SK-N-SH (cell line): ENCODE results near the gene PEF1. TPM values are rescaled to one million over a fixed set of nuclear protein-coding genes. Genes with fewer than 3 reads are reported as not detected.

Experiments
- CTCF ChIA-PET: fragments of 300-600, 350-600 bp; formaldehyde crosslinking; extraction: SDS; loops from one replicate; lab custom pipeline; 2021; lab: Yijun Ruan, JAX
- POLR2A ChIA-PET: fragments of 350-600 bp; sonication (Branson Sonifier 250); formaldehyde crosslinking; extraction: SDS; loops from one replicate; lab custom pipeline; 2020; ENCODE audit warnings: antibody characterized with exemption, inconsistent platforms; lab: Yijun Ruan, JAX
- DNase-seq: peaks from one replicate; pipeline ENCODE4 v3.0.0; 2012
- H2AFZ ChIP-seq: fragments of 200-600 bp; sonication (generic); 2 replicates; pipeline ENCODE4 v1.8.1; 2016; ENCODE audit warnings: antibody characterized with exemption, mild to moderate bottlenecking, low read depth
- H3F3A ChIP-seq: fragments of 200-600 bp; sonication (generic); replicated peaks from 2 replicates; pipeline ENCODE3; 2016; ENCODE audit warnings: antibody characterized with exemption, mild to moderate bottlenecking; ENCODE audit not compliant: insufficient read depth
- H3K27ac ChIP-seq, 2 experiments: fragments of 200-500 bp in 1 of 2; fragments of 200-600 bp in 1 of 2; sonication (Bioruptor generic) in 1 of 2; sonication (generic), shearing (Covaris generic) in 1 of 2; 2 replicates each; pipeline versions ENCODE4 v1.5.1 to v1.6.1; 2014 to 2016; ENCODE audit warnings: low read depth in 2 of 2, inconsistent platforms in 1 of 2, low read length in 1 of 2, mild to moderate bottlenecking in 1 of 2, mixed read lengths in 1 of 2
- H3K27me3 ChIP-seq: fragments of 200-600 bp; sonication (generic), shearing (Covaris generic); 2 replicates; pipeline ENCODE4 v1.6.1; 2016; ENCODE audit warnings: mixed run types; ENCODE audit not compliant: insufficient read depth
- H3K36me3 ChIP-seq, 2 experiments: fragments of 200-500 bp in 1 of 2; fragments of 200-600 bp in 1 of 2; sonication (Bioruptor generic) in 1 of 2; sonication (generic) in 1 of 2; replicated peaks in 1 of 2; 2 replicates each; pipeline versions ENCODE3 to v1.5.1; 2014 to 2016; ENCODE audit warnings: low read length in 1 of 2, mild to moderate bottlenecking in 1 of 2; ENCODE audit not compliant: insufficient read depth in 2 of 2, control insufficient read depth in 1 of 2
- H3K4me1 ChIP-seq, 2 experiments: fragments of 200-500 bp in 1 of 2; fragments of 200-600 bp in 1 of 2; sonication (Bioruptor generic) in 1 of 2; sonication (generic), shearing (Covaris generic) in 1 of 2; 2 replicates each; pipeline versions ENCODE4 v1.5.1 to v1.6.1; 2014 to 2016; ENCODE audit warnings: low read depth in 1 of 2, low read length in 1 of 2, mixed run types in 1 of 2; ENCODE audit not compliant: insufficient read depth in 2 of 2, control insufficient read depth in 1 of 2
- H3K4me2 ChIP-seq: fragments of 200-600 bp; sonication (generic), shearing (Covaris generic); 2 replicates; pipeline ENCODE4 v1.6.1; 2017; ENCODE audit warnings: mixed run types
- H3K4me3 ChIP-seq, 2 experiments: fragments of 200-500 bp in 1 of 2; fragments of 200-600 bp in 1 of 2; sonication (Bioruptor generic) in 1 of 2; sonication (generic), shearing (Covaris generic) in 1 of 2; 2 replicates each; pipeline versions ENCODE4 v1.5.1 to v1.8.1; 2014 to 2016; ENCODE audit warnings: low read depth in 2 of 2, inconsistent platforms in 1 of 2, low read length in 1 of 2, mild to moderate bottlenecking in 1 of 2, mixed read lengths in 1 of 2, moderate library complexity in 1 of 2
- H3K79me2 ChIP-seq: fragments of 200-600 bp; sonication (generic); 2 replicates; pipeline ENCODE4 v1.8.1; 2017; ENCODE audit warnings: mild to moderate bottlenecking; ENCODE audit not compliant: insufficient read depth
- H3K9ac ChIP-seq: fragments of 200-600 bp; sonication (generic); 2 replicates; pipeline ENCODE4 v1.6.1; 2017; ENCODE audit warnings: mixed run types
- H3K9me2 ChIP-seq: fragments of 200-600 bp; sonication (generic); 2 replicates; pipeline ENCODE4 v1.6.1; 2017; ENCODE audit warnings: mixed run types
- H3K9me3 ChIP-seq: fragments of 200-600 bp; sonication (generic); 2 replicates; pipeline ENCODE4 v1.6.1; 2017; ENCODE audit warnings: mixed run types, mild to moderate bottlenecking, moderate library complexity
- H4K20me1 ChIP-seq: fragments of 200-600 bp; sonication (generic); 2 replicates; pipeline ENCODE4 v1.6.1; 2017; ENCODE audit warnings: mild to moderate bottlenecking, mixed run types; ENCODE audit not compliant: insufficient read depth
- CHD2 ChIP-seq: fragments of 150-350 bp; IDR thresholded peaks from 2 replicates; pipeline ENCODE4 v1.6.1; 2018; ENCODE audit warnings: low read length; ENCODE audit not compliant: partially characterized antibody
- ELF1 ChIP-seq: IDR thresholded peaks from 2 replicates; pipeline ENCODE4 v1.4.0; 2012
- EP300 ChIP-seq, 2 experiments: IDR thresholded peaks; 2 replicates each; pipeline versions ENCODE4 v1.4.0 to v1.6.1; 2012; ENCODE audit warnings: borderline replicate concordance in 1 of 2, low read depth in 1 of 2, low read length in 1 of 2
- FOSL2 ChIP-seq: IDR thresholded peaks from 2 replicates; pipeline ENCODE4 v1.4.0; 2012; ENCODE audit warnings: low read depth, mild to moderate bottlenecking, moderate library complexity, borderline replicate concordance
- FOXM1 ChIP-seq: IDR thresholded peaks from 2 replicates; pipeline ENCODE4 v1.4.0; 2012; ENCODE audit warnings: low read depth, mild to moderate bottlenecking
- GABPA ChIP-seq: IDR thresholded peaks from 2 replicates; pipeline ENCODE4 v1.4.0; 2012; ENCODE audit warnings: low read depth, mild to moderate bottlenecking
- GATA2 ChIP-seq: sonication (generic); formaldehyde crosslinking; IDR thresholded peaks from 2 replicates; pipeline ENCODE4 v1.5.0; 2020; ENCODE audit warnings: mild to moderate bottlenecking, missing genetic modification reagents
- JUND ChIP-seq: IDR thresholded peaks from 2 replicates; pipeline ENCODE4 v1.4.0; 2012
- MXI1 ChIP-seq: IDR thresholded peaks from 2 replicates; pipeline ENCODE4 v1.6.1; 2012; ENCODE audit warnings: mild to moderate bottlenecking, low read depth, low read length, improper control_type of control experiment
- NFIC ChIP-seq: IDR thresholded peaks from 2 replicates; pipeline ENCODE4 v1.4.0; 2012; ENCODE audit warnings: borderline replicate concordance
- NRF1 ChIP-seq: IDR thresholded peaks from 2 replicates; pipeline ENCODE4 v1.6.1; 2012; ENCODE audit warnings: low read depth, mild to moderate bottlenecking, low read length
- RAD21 ChIP-seq: IDR thresholded peaks from 2 replicates; pipeline ENCODE4 v1.6.1; 2012; ENCODE audit warnings: mild to moderate bottlenecking, low read length
- RCOR1 ChIP-seq: fragments of 150-350 bp; IDR thresholded peaks from 2 replicates; pipeline ENCODE4 v1.6.1; 2017; ENCODE audit warnings: antibody characterized with exemption, low read length
- SIN3A ChIP-seq: IDR thresholded peaks from 2 replicates; pipeline ENCODE4 v1.6.1; 2012; ENCODE audit warnings: low read depth, mild to moderate bottlenecking, low read length, moderate library complexity, borderline replicate concordance
- TAF1 ChIP-seq: IDR thresholded peaks from 2 replicates; pipeline ENCODE4 v1.6.1; 2012; ENCODE audit warnings: low read depth, mild to moderate bottlenecking, low read length, moderate library complexity, borderline replicate concordance
- TEAD4 ChIP-seq: IDR thresholded peaks from 2 replicates; pipeline ENCODE4 v1.4.0; 2012; ENCODE audit warnings: mild to moderate bottlenecking, borderline replicate concordance; ENCODE audit not compliant: insufficient read depth
- ZBTB33 ChIP-seq: IDR thresholded peaks from 2 replicates; pipeline ENCODE4 v1.4.0; 2012; ENCODE audit warnings: low read depth, borderline replicate concordance
- WGBS: methylation state at CpG from one replicate; pipeline ENCODE4 v1.1.6; 2017; ENCODE audit warnings: low lambda C conversion rate; 5-methylcytosine and 5-hydroxymethylcytosine counted together
- polyA plus RNA-seq, 3 experiments: library from polyadenylated mRNA; depleted of rRNA; stranded (reverse); fragments of >200 nt; gene quantifications; 2 replicates each; pipeline ENCODE4 v1.2.3, GENCODE V29; 2012
- TF ChIP-seq, protein P1 (sequence below): fragments of 150-350 bp; IDR thresholded peaks from 2 replicates; pipeline ENCODE4 v1.6.1; 2016; ENCODE audit warnings: mild to moderate bottlenecking, low read depth, low read length
- TF ChIP-seq, protein P2 (sequence below): IDR thresholded peaks from 2 replicates; pipeline ENCODE4 v1.4.0; 2012; ENCODE audit warnings: low read depth

PEF1 gene
- polyA plus RNA-seq, 1 of the 3 experiments (the other 2 are of a cell fraction): 51.9 TPM

DNA sequence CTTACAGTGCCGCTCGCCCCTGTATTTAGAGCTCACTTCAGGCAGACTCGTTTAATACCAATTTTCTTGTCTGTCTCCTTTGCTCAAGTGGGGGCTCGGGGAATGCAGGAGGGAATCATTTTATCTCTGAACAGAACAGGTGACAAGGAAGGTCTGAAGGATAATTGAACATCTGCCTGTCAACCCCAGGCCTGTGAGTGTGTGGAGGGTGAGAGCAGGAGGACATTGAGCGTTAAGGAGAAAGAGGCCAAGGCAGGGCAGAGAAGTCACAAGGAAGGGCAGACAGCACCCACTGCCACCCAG lies 9.7 kb upstream of the PEF1 start:
- H2AFZ ChIP-seq: no peak overlapping the region
- H3K36me3 ChIP-seq: peaks cover 0 to 3% of the 10 kb centered on the region in 2 experiments
- no peaks in the 10 kb centered on the region for H3K79me2 ChIP-seq
- H3K9me3 ChIP-seq: no peaks in the 10 kb centered on the region
- no peak for DNase-seq
- no peaks in the 10 kb centered on the region for H4K20me1 ChIP-seq
- ChIA-PET CTCF (interaction anchor here (1.0 to 1.7 kb wide), 3 partner anchors 8 to 10 kb away, joined by 3 to 5 read pairs (median 3); no protein-coding TSS in a partner anchor), POLR2A (interaction anchor here (0.6 kb wide), 1 partner anchor 281 kb away, joined by 3 read pairs; no protein-coding TSS in a partner anchor)
- H3K9me2 ChIP-seq: no peaks in the 10 kb centered on the region
- 91% methylated on average over 5 of the region's 5 CpGs for WGBS
- TF ChIP-seq NRF1 (no peak), TAF1 (no peak), CHD2 (no peak), GABPA (no peak), RAD21 (no peak), NFIC (no peak), GATA2 (CRISPR knock-in tag) (no peak), JUND (no peak), RCOR1 (no peak), ELF1 (no peak), TEAD4 (no peak), MXI1 (no peak), ZBTB33 (no peak), EP300 (IDR thresholded peaks at IDR 0.05; ENCODE audit: borderline replicate concordance in 1 of 2, low read depth in 1 of 2, low read length in 1 of 2) (no peak)
- TF ChIP-seq, protein P1, sequence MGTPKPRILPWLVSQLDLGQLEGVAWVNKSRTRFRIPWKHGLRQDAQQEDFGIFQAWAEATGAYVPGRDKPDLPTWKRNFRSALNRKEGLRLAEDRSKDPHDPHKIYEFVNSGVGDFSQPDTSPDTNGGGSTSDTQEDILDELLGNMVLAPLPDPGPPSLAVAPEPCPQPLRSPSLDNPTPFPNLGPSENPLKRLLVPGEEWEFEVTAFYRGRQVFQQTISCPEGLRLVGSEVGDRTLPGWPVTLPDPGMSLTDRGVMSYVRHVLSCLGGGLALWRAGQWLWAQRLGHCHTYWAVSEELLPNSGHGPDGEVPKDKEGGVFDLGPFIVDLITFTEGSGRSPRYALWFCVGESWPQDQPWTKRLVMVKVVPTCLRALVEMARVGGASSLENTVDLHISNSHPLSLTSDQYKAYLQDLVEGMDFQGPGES: no peak
- H3K27ac ChIP-seq: no peak overlapping the region
- no peak overlapping the region for H3K4me2 ChIP-seq
- no peak overlapping the region for H3K9ac ChIP-seq
- H3K4me1 ChIP-seq: peaks cover 0 to 10% of the 10 kb centered on the region in 2 experiments; a peak in 2 of 4 replicates
- H3K4me3 ChIP-seq: no peak overlapping the region
- H3F3A ChIP-seq: no peaks in the 10 kb centered on the region
- H3K27me3 ChIP-seq: no peaks in the 10 kb centered on the region

- Histone ChIP-seq H3F3A (no peaks in the 10 kb centered on the region), H3K27me3 (no peaks in the 10 kb centered on the region), H3K36me3 (peaks cover 0 to 3% of the 10 kb centered on the region in 2 experiments), H3K4me2 (no peak overlapping the region), H4K20me1 (no peaks in the 10 kb centered on the region), H3K27ac (no peak overlapping the region), H3K79me2 (no peaks in the 10 kb centered on the region), H2AFZ (no peak overlapping the region), H3K9me2 (no peaks in the 10 kb centered on the region), H3K4me3 (no peak overlapping the region), H3K4me1 (peaks cover 0 to 10% of the 10 kb centered on the region in 2 experiments; a peak in 2 of 4 replicates), H3K9ac (no peak overlapping the region), H3K9me3 (no peaks in the 10 kb centered on the region)
- WGBS: 95% methylated on average over 4 of the region's 12 CpGs
- TF ChIP-seq FOXM1: no peak
- no peak for TF ChIP-seq SIN3A
- no peak for TF ChIP-seq FOSL2
- TF ChIP-seq, protein P2, sequence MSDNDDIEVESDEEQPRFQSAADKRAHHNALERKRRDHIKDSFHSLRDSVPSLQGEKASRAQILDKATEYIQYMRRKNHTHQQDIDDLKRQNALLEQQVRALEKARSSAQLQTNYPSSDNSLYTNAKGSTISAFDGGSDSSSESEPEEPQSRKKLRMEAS: no peak
- TF ChIP-seq TEAD4: no peak
- TF ChIP-seq ZBTB33: no peak
- POLR2A ChIA-PET: no interaction called here
- DNase-seq: no peak
- CTCF ChIA-PET: interaction anchor here (1.0 to 1.7 kb wide), 4 partner anchors 9 to 58 kb away, joined by 3 to 5 read pairs (median 3); no protein-coding TSS in a partner anchor
Observed at GRCh38 chr1:31653717-31654473, 9.2 kb upstream of the PEF1 start.
